ENCODE results near the gene FAM184B. TPM values are rescaled to one million over a fixed set of nuclear protein-coding genes. Genes with fewer than 3 reads are reported as not detected.
A peak's percentile ranks its signal among the peaks of the same experiment; 100 is the strongest.

Gene FAM184B
- total RNA-seq, 1 experiment from 2014 or later = 0.47 TPM

DNA sequence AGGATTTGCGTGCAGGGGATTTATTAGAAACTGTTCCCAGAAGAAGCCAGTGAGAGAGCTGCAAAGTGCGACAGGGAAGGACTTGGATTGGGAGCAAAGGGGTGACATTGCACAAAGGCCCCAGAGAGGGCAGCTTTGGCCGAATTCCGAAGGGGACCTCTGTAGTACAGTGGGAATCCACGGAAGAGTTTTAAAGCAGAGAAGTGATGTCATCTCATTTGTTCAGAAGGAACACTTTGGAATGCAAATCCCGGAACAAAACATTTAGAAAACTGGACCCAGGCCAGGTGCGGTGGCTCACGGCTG lies 71.7 kb downstream of the FAM184B start:
- ATAC-seq = no peak
- POLR2A ChIA-PET (ENCODE audit: unreplicated experiment) = no interaction called here

DNA sequence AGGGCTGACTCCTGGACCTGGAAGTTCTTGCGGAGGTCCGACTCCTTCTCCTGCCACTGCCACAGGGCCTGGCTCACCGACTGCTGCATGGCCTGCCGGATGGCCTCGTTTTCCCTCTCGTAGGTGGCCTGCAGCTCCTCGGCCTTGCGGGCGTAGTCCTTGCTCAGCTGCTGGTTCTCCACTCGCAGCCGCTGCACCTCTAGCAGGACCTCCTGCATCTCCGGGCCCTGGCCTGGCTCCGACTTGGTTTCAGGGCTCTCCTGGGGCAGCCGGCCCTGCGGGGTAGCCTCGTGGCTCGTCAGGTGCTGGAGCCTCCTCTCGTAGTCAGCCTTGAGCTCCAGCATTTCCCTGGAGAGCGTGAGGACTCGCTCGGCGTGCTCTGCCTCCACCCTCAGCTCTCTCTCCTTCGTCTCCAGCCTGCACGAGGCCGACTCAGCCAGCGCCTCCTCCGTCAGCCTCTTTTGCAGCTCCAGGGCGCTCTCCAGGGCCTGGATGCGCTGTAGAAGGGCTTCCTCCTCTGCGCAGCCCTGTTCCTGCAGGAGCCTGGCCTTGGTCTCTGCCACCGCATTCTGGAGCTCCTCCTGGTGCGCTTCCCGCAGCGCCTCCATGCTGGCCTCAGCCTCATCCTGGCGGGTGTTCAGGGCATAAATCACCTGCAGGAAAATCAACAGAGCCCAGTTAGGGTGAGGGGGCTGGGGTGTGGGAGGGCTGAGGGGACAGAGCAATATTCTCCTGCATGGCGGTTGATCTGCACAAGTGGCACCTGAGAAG lies 72.2 kb downstream of the FAM184B start:
- Histone ChIP-seq H3K79me2 (ENCODE audit: low read length) (no peaks in the 10 kb centered on the region), H3K9me3 (ENCODE audit: low read length) (no peaks in the 10 kb centered on the region), H3K4me3 (ENCODE audit: low read length) (no peak overlapping the region), H3K27me3 (ENCODE audit: low read length) (no peaks in the 10 kb centered on the region), H3K4me2 (ENCODE audit: low read length) (no peak overlapping the region), H3K9me2 (replicated peaks; ENCODE audit: low read length) (no peaks in the 10 kb centered on the region), H3K9ac (ENCODE audit: low read length) (no peak overlapping the region), H2AFZ (ENCODE audit: low read length) (no peak overlapping the region), H3F3A (ENCODE audit: low read length, unreplicated experiment) (no peaks in the 10 kb centered on the region), H4K20me1 (ENCODE audit: low read length) (no peaks in the 10 kb centered on the region), H3K36me3 (ENCODE audit: low read depth, low read length) (no peaks in the 10 kb centered on the region), H3K4me1 (ENCODE audit: insufficient read depth, low read length) (peaks cover 5% of the 10 kb centered on the region; the same call in 1 of the 2 replicates), H3K27ac (ENCODE audit: low read length) (no peak overlapping the region)
- ATAC-seq (no peak), DNase-seq (no peak)
- TF ChIP-seq EZH2 (IDR thresholded peaks at IDR 0.05; ENCODE audit: low read length, unreplicated experiment) (no peak), EZH2phosphoT487 (IDR thresholded peaks at IDR 0.05; ENCODE audit: borderline replicate concordance, low read length) (no peak)
- TF ChIP-seq, protein P1, sequence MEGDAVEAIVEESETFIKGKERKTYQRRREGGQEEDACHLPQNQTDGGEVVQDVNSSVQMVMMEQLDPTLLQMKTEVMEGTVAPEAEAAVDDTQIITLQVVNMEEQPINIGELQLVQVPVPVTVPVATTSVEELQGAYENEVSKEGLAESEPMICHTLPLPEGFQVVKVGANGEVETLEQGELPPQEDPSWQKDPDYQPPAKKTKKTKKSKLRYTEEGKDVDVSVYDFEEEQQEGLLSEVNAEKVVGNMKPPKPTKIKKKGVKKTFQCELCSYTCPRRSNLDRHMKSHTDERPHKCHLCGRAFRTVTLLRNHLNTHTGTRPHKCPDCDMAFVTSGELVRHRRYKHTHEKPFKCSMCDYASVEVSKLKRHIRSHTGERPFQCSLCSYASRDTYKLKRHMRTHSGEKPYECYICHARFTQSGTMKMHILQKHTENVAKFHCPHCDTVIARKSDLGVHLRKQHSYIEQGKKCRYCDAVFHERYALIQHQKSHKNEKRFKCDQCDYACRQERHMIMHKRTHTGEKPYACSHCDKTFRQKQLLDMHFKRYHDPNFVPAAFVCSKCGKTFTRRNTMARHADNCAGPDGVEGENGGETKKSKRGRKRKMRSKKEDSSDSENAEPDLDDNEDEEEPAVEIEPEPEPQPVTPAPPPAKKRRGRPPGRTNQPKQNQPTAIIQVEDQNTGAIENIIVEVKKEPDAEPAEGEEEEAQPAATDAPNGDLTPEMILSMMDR (conservative IDR thresholded peaks at IDR 0.05; ENCODE audit: low read depth, low read length) = no peak
- intact Hi-C loops (cut with micrococcal nuclease) = no loop called here
- ChIA-PET CTCF (no interaction called here), POLR2A (ENCODE audit: unreplicated experiment) (no interaction called here)
- no TSS peak for BruUV-seq (replicated peaks)

More for the DNA sequence above, 71.7 kb downstream of the FAM184B start:
- no TSS peak for BruUV-seq (replicated peaks)
- CTCF ChIA-PET = no interaction called here
- Histone ChIP-seq H3K27me3 (ENCODE audit: low read length) (no peaks in the 10 kb centered on the region), H3K9me3 (ENCODE audit: low read length) (no peaks in the 10 kb centered on the region), H3K79me2 (ENCODE audit: low read length) (no peaks in the 10 kb centered on the region), H4K20me1 (ENCODE audit: low read length) (no peaks in the 10 kb centered on the region), H3K4me3 (ENCODE audit: low read length) (no peak overlapping the region), H3K9ac (ENCODE audit: low read length) (no peak overlapping the region), H3K36me3 (ENCODE audit: low read depth, low read length) (no peaks in the 10 kb centered on the region), H3K4me2 (ENCODE audit: low read length) (no peak overlapping the region), H3K4me1 (ENCODE audit: insufficient read depth, low read length) (peaks cover 5% of the 10 kb centered on the region; the same call in 1 of the 2 replicates), H2AFZ (ENCODE audit: low read length) (no peak overlapping the region), H3K27ac (ENCODE audit: low read length) (no peak overlapping the region), H3F3A (ENCODE audit: low read length, unreplicated experiment) (no peaks in the 10 kb centered on the region), H3K9me2 (replicated peaks; ENCODE audit: low read length) (no peaks in the 10 kb centered on the region)
- intact Hi-C loops (cut with micrococcal nuclease) = no loop called here
- DNase-seq = no peak
- TF ChIP-seq EZH2 (IDR thresholded peaks at IDR 0.05; ENCODE audit: low read length, unreplicated experiment) = no peak
- no peak for TF ChIP-seq EZH2phosphoT487 (IDR thresholded peaks at IDR 0.05; ENCODE audit: borderline replicate concordance, low read length)
- TF ChIP-seq, protein P1 (conservative IDR thresholded peaks at IDR 0.05; ENCODE audit: low read depth, low read length) = no peak

DNA sequence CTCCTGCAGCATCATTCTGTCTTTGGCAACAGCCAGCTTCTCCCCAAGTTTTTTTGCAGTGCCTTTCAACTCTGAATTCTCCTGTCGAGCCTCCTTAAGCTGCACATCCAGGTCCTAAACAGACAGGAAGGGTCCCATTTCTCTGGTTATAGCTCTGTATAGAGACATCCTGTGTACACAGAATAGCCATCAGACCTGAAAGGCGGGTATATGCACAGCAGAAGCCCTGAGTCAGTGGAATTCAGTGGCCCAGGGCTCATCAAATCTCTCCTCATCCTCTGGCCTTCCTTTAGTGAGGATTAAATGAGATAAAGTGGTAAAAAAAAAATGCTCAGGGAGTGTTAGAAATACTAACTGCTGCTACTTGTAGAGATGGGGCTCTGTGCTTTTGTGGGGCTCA lies 73.8 kb downstream of the FAM184B start:
- Histone ChIP-seq H2AFZ (ENCODE audit: low read length) (0 out of 2 replicates have a peak overlapping the region, but pooled peaks have one; percentile 44), H3K9ac (ENCODE audit: low read length) (no peak overlapping the region), H3K27ac (ENCODE audit: low read length) (no peak overlapping the region), H3K36me3 (ENCODE audit: low read depth, low read length) (no peaks in the 10 kb centered on the region), H3K9me3 (ENCODE audit: low read length) (no peaks in the 10 kb centered on the region), H3F3A (ENCODE audit: low read length, unreplicated experiment) (no peaks in the 10 kb centered on the region), H4K20me1 (ENCODE audit: low read length) (no peaks in the 10 kb centered on the region), H3K4me3 (ENCODE audit: low read length) (no peak overlapping the region), H3K79me2 (ENCODE audit: low read length) (no peaks in the 10 kb centered on the region), H3K4me2 (ENCODE audit: low read length) (peak overlapping the region; percentile 26; the same call in 1 of the 2 replicates), H3K9me2 (replicated peaks; ENCODE audit: low read length) (no peaks in the 10 kb centered on the region), H3K4me1 (ENCODE audit: insufficient read depth, low read length) (peaks cover 5% of the 10 kb centered on the region; the same call in 1 of the 2 replicates), H3K27me3 (ENCODE audit: low read length) (no peaks in the 10 kb centered on the region)
- ATAC-seq (peak; percentile 37; the same call in 1 of the 2 replicates), DNase-seq (peak; percentile 55)
- intact Hi-C loops (cut with micrococcal nuclease) = no loop called here
- ChIA-PET POLR2A (ENCODE audit: unreplicated experiment) (no interaction called here), CTCF (no interaction called here)
- BruUV-seq (replicated peaks) = no TSS peak
- TF ChIP-seq, protein P1 (conservative IDR thresholded peaks at IDR 0.05; ENCODE audit: low read depth, low read length) = no peak
- no peak for TF ChIP-seq EZH2phosphoT487 (IDR thresholded peaks at IDR 0.05; ENCODE audit: borderline replicate concordance, low read length)
- TF ChIP-seq EZH2 (IDR thresholded peaks at IDR 0.05; ENCODE audit: low read length, unreplicated experiment) = no peak
